OCI-LY1 (cell line): ENCODE measurements around the gene GRID2.

Source experiments
- CTCF ChIP-seq: fragments of 200-600 bp; sonication (generic), shearing (Covaris generic); IDR thresholded peaks from 2 replicates; pipeline ENCODE4 v1.5.1; 2017; ENCODE audit warnings: mild to moderate bottlenecking, antibody characterized with exemption, low read length, moderate library complexity, mixed read lengths
- EZH2 ChIP-seq: fragments of 200-600 bp; sonication (generic), shearing (Covaris generic); IDR thresholded peaks from 2 replicates; pipeline ENCODE4 v1.8.0; 2017; ENCODE audit warnings: borderline replicate concordance, mixed run types, mild to moderate bottlenecking, antibody characterized with exemption, low read length, moderate library complexity, mixed read lengths

- no peak for TF ChIP-seq CTCF
- TF ChIP-seq EZH2: no peak
These were observed 1048.1 kb downstream of the GRID2 start for GRCh38 chr4:93351846-93352245.
